H1 (cell line): ENCODE measurements around the gene TRMT2B. TPM values are rescaled to one million over a fixed set of nuclear protein-coding genes. Genes with fewer than 3 reads are reported as not detected.

Source experiments
- BACH1 ChIP-seq: IDR thresholded peaks from 2 replicates; pipeline ENCODE4 v1.6.1; 2012; ENCODE audit warnings: low read length, improper control_type of control experiment
- CREB1 ChIP-seq: IDR thresholded peaks from 2 replicates; pipeline ENCODE4 v1.6.1; 2012; ENCODE audit warnings: inconsistent platforms
- NANOG ChIP-seq: IDR thresholded peaks from 2 replicates; pipeline ENCODE4 v1.6.1; 2011; ENCODE audit warnings: low read length, low read depth, mild to moderate bottlenecking, inconsistent platforms; ENCODE audit not compliant: insufficient read depth, poor library complexity, severe bottlenecking
- NRF1 ChIP-seq: IDR thresholded peaks from 2 replicates; pipeline ENCODE4 v1.6.1; 2011; ENCODE audit warnings: mild to moderate bottlenecking, low read depth, low read length, improper control_type of control experiment
- SP2 ChIP-seq: IDR thresholded peaks from 2 replicates; pipeline ENCODE4 v1.6.1; 2012; ENCODE audit warnings: mild to moderate bottlenecking, low read length, inconsistent platforms
- SUZ12 ChIP-seq: fragments of 200-600 bp; sonication (generic); IDR thresholded peaks from 2 replicates; pipeline ENCODE4 v1.6.1; 2012; ENCODE audit warnings: mild to moderate bottlenecking, inconsistent platforms, low read length, moderate library complexity, mixed read lengths
- TAF1 ChIP-seq: IDR thresholded peaks from 2 replicates; pipeline ENCODE4 v1.6.1; 2011; ENCODE audit warnings: mild to moderate bottlenecking, low read depth, low read length
- TAF7 ChIP-seq: optimal IDR thresholded peaks from 2 replicates; pipeline ENCODE3; 2011; ENCODE audit warnings: low read depth, mild to moderate bottlenecking, inconsistent platforms, low read length, moderate library complexity, borderline replicate concordance
- TBP ChIP-seq: IDR thresholded peaks from 2 replicates; pipeline ENCODE4 v1.6.1; 2011; ENCODE audit warnings: low read depth, low read length, improper control_type of control experiment
- polyA plus RNA-seq, 7 experiments: library from polyadenylated mRNA; depleted of rRNA in 3 of 7; stranded (reverse) in 5 of 7; unstranded in 2 of 7; fragments of >200 nt in 5 of 7; fragments of 200-250 nt in 2 of 7; gene quantifications; 1 replicate in 5 of 7; 2 replicates in 1 of 7; 4 replicates in 1 of 7; pipeline versions ENCODE4 v1.2.1 to v1.2.3, GENCODE V29; 2011 to 2013; ENCODE audit warnings: missing spikeins in 2 of 7, mixed read lengths in 2 of 7
- total RNA-seq: library from RNA; stranded (reverse); fragmentation: NEBNext Ultra II Directional; extraction: Animal tissue kit (Norgen Biotek cat#: 25700); gene quantifications from 2 replicates; pipeline ENCODE4 v1.2.1, GENCODE V29; 2021

TRMT2B gene
- total and polyA plus RNA-seq, 2 of the 8 experiments (the other 6 are each of a cell fraction or from before 2014, with no cell fraction given), result 12.1 to 12.4 TPM

GRCh38 chrX:101097546-101098453, 45.9 kb upstream of the TRMT2B start, which contains the start of gene CENPI (continued):
- TF ChIP-seq SUZ12, result no peak
- TF ChIP-seq NRF1, result peak; percentile 67
- TF ChIP-seq TBP, result peak; percentile 65
- TF ChIP-seq SP2, result no peak
- TF ChIP-seq BACH1, result no peak
- TF ChIP-seq NANOG, result no peak
- peak; percentile 74 for TF ChIP-seq TAF7
- peak; percentile 85 for TF ChIP-seq CREB1
- peak; percentile 91 for TF ChIP-seq TAF1
